Hepatocyte (in vitro differentiated cells): Measurements from ENCODE around the gene NR4A1.

Source experiments
- EZH2 ChIP-seq: fragments of 200-600 bp; sonication (generic); IDR thresholded peaks from 2 replicates; pipeline ENCODE4 v1.6.1; 2016; ENCODE audit warnings: antibody characterized with exemption, mild to moderate bottlenecking, borderline replicate concordance
- TF ChIP-seq, protein P1 (sequence below): fragments of 200-600 bp; sonication (generic); IDR thresholded peaks from 2 replicates; pipeline ENCODE4 v1.5.1; 2016; ENCODE audit warnings: antibody characterized with exemption, mild to moderate bottlenecking; ENCODE audit not compliant: poor library complexity

DNA sequence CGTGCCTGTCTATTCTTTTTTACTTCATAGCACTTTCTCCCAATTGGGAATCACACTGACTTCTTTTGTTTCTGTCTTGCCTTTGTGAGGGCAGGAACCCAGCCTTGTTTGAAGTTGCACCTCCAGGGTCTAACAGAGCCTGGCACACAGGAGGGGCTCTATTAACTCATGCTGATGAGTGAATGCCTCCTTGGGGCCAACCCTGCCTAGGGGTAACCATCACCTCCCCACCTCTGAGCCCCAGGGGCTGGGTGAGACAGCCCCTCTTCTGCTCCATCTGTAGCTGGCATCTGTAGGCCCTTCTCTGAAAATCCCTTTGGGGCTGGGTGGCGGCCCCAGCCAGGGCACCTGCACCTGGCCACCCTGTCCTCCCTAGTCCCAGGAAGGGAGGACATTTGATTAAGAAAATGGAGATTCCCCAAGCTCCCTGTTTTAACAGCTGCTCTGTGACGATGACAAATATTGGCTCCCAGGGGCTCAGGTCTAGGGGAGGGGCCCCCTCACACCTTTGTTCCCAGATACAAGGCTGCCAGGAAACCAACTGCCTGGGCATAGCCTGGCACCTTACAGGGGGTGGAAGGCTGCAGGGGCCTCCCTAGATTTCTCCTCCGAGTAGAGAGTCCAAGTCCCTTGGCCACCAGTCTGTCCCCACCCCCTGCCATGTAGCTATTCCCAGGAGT lies 32.7 kb upstream of the NR4A1 start:
- TF ChIP-seq, protein P1, sequence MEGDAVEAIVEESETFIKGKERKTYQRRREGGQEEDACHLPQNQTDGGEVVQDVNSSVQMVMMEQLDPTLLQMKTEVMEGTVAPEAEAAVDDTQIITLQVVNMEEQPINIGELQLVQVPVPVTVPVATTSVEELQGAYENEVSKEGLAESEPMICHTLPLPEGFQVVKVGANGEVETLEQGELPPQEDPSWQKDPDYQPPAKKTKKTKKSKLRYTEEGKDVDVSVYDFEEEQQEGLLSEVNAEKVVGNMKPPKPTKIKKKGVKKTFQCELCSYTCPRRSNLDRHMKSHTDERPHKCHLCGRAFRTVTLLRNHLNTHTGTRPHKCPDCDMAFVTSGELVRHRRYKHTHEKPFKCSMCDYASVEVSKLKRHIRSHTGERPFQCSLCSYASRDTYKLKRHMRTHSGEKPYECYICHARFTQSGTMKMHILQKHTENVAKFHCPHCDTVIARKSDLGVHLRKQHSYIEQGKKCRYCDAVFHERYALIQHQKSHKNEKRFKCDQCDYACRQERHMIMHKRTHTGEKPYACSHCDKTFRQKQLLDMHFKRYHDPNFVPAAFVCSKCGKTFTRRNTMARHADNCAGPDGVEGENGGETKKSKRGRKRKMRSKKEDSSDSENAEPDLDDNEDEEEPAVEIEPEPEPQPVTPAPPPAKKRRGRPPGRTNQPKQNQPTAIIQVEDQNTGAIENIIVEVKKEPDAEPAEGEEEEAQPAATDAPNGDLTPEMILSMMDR = no peak
- TF ChIP-seq EZH2 = no peak
